SK-N-MC (cell line): Measurements from ENCODE around the gene DNAAF5.

Experiments used
- EZH2 ChIP-seq: fragments of 200-600 bp; sonication (generic); IDR thresholded peaks from one replicate; pipeline ENCODE4 v1.6.1; 2017; ENCODE audit warnings: antibody characterized with exemption
- POLR2AphosphoS5 ChIP-seq: IDR thresholded peaks from 2 replicates; pipeline ENCODE4 v1.6.1; 2012; ENCODE audit warnings: mild to moderate bottlenecking, low read depth, low read length, borderline replicate concordance

DNA sequence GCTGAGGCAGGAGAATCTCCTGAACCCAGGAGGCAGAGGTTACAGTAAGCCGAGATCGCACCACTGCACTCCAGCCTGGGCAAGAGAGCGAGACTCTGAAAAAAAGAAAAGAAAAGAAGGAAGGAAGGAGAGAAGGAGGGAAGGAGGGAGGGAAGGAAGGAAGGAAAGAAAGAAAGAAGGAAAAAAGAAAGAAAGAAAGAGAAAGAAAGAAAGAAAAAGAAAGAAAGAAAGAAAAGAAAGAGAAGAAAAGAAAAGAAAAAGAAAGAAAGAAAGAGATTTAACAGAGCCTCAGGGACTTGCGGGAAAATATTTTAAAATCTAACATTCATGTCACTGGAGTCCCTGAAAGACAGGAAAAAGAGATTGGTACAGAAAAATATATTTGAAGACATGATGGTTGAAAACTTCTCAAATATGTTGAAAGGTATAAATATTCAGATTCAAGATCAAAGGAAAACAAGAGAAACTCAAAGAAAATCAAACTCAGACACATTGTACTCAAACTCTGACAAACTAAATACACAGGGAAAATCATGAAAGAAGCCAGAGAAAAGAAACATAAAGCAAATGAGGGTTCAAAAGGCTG lies 25.3 kb upstream of the DNAAF5 start:
- TF ChIP-seq POLR2AphosphoS5 (no peak), EZH2 (no peak)
